ENCODE results near the gene GORASP1. TPM values are rescaled to one million over a fixed set of nuclear protein-coding genes. Genes with fewer than 3 reads are reported as not detected.
"Not testable (repeated sequence)": the region's sequence is repeated elsewhere in the genome, so short reads cannot be mapped to it uniquely, and the experiment has no call there.

The GORASP1 gene
- total RNA-seq, 1 donor from 2014 or later = 36.3 TPM

DNA sequence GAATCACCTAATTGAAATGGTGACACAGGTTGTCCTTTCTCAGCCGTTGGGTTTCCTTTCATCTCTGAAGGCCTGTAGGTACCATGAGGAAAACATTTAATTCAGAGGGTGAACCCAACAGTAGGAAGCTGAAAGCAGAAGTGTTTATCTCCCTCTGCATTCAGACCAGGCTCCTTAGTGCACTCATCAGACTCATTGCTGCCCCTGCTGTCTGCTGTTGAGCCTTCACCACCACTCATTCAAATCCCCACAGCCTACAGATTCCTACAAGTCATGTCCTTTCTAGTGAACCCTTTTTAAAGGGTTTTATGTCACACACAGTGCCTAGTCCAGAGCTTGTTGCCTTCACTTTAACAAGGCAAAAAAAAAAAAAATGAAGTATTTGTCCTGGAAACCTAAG, 42.2 kb downstream of the GORASP1 start:
- DNase-seq = peak; percentile 8

DNA sequence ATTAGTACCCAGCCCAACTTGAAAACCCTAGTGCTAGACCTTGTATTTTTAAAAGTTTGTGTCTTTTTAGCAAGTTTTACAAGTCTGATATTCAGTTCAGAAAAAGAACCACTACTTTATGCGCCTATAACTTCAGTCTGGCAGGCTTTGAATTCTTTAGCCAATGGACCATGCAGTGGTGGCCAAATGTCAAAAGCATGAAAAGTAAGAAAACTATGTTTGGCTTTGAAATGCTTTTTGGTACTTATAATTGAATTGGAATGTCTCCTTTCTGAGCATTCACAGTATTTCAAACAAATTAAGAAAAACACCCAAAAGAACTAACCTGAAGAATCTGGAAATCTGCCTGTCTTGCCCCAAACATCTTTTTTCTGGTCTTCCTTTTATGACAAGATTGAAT, 42.8 kb downstream of the GORASP1 start:
- DNase-seq = no peak

DNA sequence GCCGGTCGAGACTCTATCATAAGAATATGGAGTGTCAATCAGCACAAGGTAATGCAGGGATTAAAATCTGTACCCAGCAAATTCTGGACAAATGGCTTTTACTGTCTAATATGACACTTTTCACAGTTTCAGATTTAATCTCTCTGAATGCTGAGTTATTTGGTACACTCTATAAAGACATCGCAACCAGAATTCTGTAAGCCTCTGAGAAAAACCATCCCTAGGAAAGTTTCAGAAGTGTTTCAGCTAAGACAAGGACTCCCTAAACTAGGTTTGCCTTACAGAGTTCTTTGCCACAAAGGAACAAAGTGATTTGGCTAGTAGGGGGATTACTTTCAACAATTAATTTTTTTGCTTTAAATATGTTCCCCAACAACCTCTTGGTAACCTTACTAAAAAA, 44.3 kb downstream of the GORASP1 start:
- no peak for DNase-seq

DNA sequence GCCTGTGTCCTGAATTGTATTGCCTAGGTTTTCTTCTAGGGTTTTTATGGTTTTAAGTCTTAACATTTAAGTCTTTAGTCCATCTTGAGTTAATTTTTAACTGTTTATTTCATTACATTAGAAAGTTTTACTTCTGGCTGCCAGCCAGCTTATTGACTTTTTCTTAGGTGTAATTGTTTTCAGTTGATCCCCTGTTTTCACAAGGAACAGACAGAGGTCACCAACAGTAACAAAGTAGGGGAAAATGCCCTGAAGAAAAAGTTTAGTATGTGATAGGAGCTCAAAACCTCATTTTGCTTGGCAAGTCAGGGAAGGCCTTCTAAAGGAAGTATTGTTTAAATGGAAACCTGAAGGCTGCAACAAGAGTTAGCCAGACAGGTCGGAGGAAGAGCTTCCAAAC, 45.2 kb downstream of the GORASP1 start:
- DNase-seq = no peak

DNA sequence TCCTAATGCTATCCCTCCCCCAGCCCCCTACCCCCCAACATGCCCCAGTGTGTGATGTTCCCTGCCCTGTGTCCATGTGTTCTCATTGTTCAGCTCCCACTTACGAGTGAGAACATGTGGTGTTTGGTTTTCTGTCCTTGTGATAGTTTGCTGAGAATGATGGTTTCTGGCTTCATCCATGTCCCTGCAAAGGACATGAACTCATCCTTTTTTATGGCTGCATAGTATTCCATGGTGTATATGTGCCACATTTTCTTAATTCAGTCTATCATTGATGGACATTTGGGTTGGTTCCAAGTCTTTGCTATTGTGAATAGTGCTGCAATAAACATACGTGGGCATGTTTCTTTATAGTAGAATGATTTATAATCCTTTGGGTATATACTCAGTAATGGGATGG, 46.2 kb downstream of the GORASP1 start:
- not testable (repeated sequence) for DNase-seq

DNA sequence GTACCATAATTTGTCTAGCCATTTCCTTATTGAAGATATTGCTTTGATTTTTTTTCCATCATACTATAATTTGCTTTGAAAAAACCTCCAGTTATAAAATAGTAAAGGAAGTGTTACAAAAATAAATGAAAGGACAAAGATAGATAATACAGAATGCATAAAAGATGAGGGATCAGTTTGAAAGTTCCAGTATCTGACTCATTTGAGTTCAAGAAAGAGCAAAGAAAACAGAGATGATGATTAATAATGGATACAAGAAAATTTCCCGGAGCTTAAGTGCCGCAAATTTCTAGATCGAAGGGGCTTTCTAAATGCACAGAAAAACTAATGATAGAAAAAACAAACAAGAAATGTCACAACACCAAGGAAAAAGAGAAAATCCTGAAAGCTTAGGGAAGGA, 51.3 kb downstream of the GORASP1 start:
- DNase-seq = no peak

DNA sequence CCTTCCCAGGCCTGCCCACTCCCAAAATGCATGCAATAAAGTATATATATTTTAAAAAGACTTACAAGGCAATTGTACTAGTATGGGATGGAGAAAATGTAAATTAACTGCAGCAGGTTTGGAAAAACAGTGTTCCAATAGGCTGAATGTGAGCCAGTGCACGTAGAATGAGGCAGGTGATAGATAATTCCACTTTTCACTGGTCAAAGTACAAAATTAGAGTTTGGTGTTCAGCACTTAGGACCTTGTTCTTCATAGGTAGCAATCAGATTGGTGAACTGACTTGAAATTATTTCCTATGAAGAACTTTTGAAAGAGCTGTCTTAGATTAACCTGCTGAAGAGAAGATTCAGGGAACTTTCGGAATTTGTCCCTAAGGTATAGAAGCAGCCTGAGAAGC, 53.7 kb downstream of the GORASP1 start:
- no peak for DNase-seq

DNA sequence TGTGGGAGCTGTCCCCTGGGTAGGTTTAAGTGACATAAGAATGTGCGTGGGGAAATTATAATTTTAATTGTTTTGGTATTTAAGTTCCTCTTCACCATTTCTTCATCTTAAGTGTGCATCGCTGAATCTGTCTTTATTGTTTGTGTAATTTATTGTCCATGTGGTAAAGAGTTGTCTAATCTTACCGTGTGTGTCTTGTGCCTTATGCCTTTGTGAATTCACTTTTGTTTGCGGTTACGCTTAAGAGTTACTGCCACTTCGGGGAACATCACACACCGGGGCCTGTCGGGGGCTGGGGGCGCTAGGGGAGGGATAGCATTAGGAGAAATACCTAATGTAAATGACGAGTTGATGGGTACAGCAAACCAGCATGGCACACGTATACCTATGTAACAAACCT, 54.8 kb downstream of the GORASP1 start:
- DNase-seq = peak; percentile 10

DNA sequence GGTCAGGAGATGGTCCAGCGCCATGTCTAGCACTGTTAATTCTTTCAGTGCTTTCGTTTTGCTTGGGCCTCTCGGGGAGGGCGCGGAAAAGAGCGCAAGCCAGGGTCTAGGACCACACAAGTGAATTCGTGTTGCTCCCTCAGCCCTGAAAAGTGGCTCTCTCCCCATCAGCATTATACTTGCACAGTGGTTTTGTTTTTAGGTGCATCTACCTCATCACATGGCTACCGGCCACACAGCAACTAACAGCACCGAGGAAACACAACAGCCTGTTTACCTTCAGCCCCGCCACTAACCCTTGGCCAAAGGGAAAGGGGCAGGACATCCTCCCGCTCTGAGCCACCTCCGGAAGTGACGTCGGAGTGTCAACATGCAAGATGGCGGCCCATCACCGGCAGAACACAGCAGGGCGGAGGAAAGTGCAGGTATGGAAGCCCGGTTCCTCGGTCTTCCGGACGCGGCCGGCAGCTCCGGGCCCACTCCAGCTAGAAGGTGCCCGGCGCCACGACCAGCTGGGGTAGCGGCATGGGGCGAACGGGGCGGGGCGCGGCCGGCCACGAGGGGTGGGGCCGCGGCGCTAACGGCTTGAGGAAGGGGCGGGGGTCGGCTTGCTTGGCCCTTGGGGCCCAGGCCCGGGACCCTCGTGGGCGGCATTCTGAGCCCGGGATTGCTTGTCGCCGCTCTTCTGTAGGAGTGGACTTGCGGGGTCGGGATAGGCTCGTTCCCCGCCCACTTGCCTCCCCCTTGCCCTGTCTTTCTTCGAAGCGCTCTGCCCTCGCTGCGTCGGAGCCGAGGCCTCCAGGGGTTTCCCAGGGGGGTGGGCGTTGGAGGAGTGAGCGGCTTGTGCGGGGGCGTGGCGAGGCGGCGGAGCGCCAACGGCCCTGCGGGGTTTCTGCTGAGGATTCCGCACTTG, 55.5 kb downstream of the GORASP1 start, which contains the start of the genes SCN11A and WDR48:
Gene SCN11A (minus strand): TSS at position 296 of the 913 bp plus-strand sequence. CDS start 101,582 bp downstream, outside the sequence.
Gene WDR48 (plus strand): TSS at position 368 of the 913 bp plus-strand sequence. CDS start 10 bp downstream, at position 378.
- DNase-seq = peak; percentile 98

DNA sequence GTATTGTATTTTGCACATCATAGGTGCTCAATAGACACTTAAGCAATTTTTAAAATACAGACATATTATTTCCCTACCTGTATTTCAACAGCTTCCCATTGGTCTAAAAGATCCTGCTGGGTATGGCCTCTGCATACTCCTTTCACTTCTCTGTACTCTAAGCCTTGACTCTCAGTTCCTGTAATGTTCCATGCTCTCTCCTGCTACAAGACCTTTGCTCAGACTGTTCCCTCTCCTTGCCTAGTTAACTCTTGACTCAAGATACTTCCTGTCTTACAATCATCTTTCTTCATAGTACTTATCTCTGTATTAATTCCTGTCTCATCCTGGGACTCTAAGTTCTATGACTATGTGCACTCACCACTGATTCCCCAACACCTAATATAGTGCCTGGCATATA, 57.4 kb downstream of the GORASP1 start:
- no peak for DNase-seq

Other genes starting within 250 kb of the GORASP1 start
- gene SCN11A, start 55.7 kb downstream of the GORASP1 start, total RNA-seq = 2.3 TPM
- 44.8 TPM for gene WDR48, start 55.6 kb downstream of the GORASP1 start, total RNA-seq
- 2.8 TPM for gene TTC21A, start 53 bp upstream of the GORASP1 start, total RNA-seq
- 21.0 TPM for gene CSRNP1, start 46.0 kb upstream of the GORASP1 start, total RNA-seq
- 113 TPM for gene XIRP1, start 85.0 kb upstream of the GORASP1 start, total RNA-seq
- 4.8 TPM for gene CX3CR1, start 172.4 kb upstream of the GORASP1 start, total RNA-seq
- 1.1 TPM for gene CCR8, start 222.1 kb upstream of the GORASP1 start, total RNA-seq